SK-MEL-5 (cell line): ENCODE results near the gene ABCG2. TPM values are rescaled to one million over a fixed set of nuclear protein-coding genes. Genes with fewer than 3 reads are reported as not detected.

Source experiments
- DNase-seq: peaks from one replicate; pipeline ENCODE4 v3.0.0-alpha.2; 2016; ENCODE audit warnings: low read depth, low spot score
- in situ Hi-C: cut with HindIII; loops from 2 replicates; pipeline ENCODE4 v1.10.0; 2016; ENCODE audit warnings: low sequenced_read_pairs, high pct_unique_total_duplicates, low pct_unique_long_range_greater_than_20kb
- polyA plus RNA-seq, 2 experiments: library from polyadenylated mRNA; depleted of rRNA; stranded (reverse); fragments of >200 nt; gene quantifications; 2 replicates each; pipeline ENCODE4 v1.2.3, GENCODE V29; 2015
- total RNA-seq: library from RNA; depleted of rRNA; stranded (reverse); fragments of >200 nt; shearing (Covaris generic); gene quantifications from 2 replicates; pipeline ENCODE4 v1.2.3, GENCODE V29; 2014; rRNA removed

The ABCG2 gene
- total RNA-seq: 2.0 TPM in 2 replicates
- polyA plus RNA-seq (2015; cell fraction: cytosol; rRNA removed): 0.65 and 3.8 TPM in 2 replicates
- 0.67 and 0.69 TPM in 2 replicates for polyA plus RNA-seq (2015; cell fraction: nucleus; rRNA removed)

DNA sequence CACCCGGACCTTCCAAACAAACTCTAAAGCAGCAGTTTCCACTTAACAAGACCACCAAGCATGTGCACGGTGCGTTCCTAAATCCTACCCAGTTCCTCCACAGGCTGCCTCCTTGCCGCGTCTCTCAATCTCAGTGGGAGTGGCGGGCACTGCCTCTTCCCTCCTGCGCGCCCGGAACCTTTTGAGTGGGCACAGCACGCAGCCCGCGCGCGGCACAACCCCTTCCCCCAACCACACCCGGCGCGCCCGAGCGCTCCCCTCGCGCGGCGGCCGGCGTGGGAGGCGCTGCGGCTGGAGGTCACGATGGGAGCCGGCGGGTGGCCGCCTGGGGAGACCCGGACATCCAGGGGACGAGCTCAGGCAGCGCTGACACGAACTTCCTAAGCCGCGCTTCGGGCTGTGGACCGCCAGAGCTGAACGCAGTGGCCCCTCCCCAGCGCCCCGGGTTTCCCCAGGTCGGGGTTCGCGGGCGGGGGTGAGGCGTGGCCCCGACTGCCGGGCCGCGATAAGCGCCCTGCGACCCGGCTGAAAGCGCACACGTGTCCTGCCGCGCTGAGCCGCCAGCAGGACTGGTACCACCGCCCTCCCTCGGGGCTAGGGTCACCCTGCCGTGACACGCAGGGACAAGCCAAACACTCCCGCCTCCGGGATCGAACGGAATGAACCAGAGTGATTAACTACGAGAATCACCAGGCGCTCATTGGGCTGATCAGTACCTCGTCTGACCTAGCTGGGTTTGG, at the start of gene ABCG2:
TSS of gene ABCG2 (minus strand) at position 151 of the 740 bp plus-strand sequence. CDS start 18,644 bp downstream, outside the sequence.
- no peak for DNase-seq
- in situ Hi-C loops: no loop called here

- in situ Hi-C loops: no loop called here
- no peak for DNase-seq
These were observed 49.7 kb upstream of the ABCG2 start for GRCh38 chr4:88208156-88208555.

- DNase-seq: no peak
- in situ Hi-C loops: no loop called here
These were observed 48.7 kb upstream of the ABCG2 start for GRCh38 chr4:88207171-88207570.

DNA sequence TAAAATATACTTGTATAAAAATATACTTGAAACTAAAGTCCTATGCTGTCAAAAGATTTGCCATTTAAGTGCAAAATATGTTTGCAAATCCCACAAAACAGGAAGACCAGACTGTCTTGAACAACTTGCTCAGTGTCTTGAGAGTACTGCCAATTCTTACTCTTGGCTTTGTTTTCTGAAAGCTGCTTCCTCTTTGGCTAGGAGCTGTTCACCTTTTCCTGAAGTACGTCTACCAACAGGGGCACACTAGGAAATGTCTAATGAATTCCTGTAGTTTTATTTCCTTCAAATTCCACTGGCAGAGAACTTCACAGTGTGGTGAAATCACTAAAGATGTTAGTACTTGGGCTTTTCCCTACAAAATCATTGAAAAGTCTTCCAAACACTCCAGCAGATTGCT, 46.4 kb upstream of the ABCG2 start:
- in situ Hi-C loops: no loop called here
- DNase-seq: no peak

DNA sequence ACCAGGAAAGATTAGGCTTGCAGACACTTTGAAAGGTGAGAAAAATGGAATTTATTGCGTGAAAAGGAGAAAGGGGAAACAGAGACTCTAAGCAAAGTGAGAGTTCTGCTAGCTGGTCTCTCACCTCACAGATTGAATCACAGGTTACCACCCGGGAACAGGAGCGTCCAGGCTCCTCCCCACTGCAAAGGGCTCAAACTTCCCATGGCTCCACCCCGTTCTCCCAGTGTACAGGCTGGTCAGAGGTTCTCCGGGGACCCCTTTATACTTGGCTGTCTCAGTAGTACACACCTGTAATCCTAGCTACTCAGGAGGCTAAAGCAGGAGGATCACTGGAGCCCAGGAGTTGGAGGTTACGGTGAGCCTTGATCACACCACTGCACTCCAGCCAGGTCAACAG, 44.0 kb upstream of the ABCG2 start:
- DNase-seq: no peak
- in situ Hi-C loops: no loop called here

DNA sequence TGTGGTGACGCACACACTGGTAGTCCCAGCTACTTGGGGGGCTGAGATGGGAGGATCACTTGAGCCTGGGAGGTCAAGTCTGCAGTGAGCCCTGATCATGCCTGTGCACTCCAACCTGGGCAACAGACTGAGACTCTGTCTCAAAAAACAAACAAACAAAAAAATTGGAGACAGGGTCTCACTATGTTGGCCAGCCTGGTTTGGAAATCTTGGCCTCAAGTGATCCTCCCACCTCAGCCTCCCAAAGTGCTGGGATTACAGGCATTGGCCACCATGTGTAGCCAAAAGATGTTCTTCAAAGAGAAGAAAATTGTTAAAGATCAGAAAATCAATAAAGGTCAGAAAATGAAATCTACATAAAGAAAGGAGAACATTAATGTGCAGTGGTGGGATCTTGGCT, 41.7 kb upstream of the ABCG2 start:
- no peak for DNase-seq
- in situ Hi-C loops: no loop called here

- no peak for DNase-seq
- in situ Hi-C loops: no loop called here
These were observed 38.2 kb upstream of the ABCG2 start for GRCh38 chr4:88196523-88197185.

DNA sequence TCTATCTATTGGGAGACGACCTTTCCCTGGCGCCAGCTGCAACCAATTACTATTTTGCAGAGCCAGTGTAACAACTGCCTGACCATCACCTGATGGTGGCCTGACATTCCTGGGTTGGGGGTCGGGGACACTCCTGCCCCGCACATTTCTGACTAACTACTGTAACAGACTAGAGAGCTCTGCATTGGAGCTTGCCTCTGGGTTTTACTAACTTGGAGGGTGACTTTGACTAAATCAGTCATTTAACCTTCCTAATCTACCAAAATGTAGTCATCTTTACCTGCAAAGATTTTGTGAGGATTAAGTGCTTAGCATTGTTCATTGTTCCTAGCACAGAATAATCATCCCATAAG, 37.5 kb upstream of the ABCG2 start:
- in situ Hi-C loops: no loop called here
- peak; percentile 33 for DNase-seq

- no peak for DNase-seq
- in situ Hi-C loops: no loop called here
These were observed 37.0 kb upstream of the ABCG2 start for GRCh38 chr4:88195328-88196012.

DNA sequence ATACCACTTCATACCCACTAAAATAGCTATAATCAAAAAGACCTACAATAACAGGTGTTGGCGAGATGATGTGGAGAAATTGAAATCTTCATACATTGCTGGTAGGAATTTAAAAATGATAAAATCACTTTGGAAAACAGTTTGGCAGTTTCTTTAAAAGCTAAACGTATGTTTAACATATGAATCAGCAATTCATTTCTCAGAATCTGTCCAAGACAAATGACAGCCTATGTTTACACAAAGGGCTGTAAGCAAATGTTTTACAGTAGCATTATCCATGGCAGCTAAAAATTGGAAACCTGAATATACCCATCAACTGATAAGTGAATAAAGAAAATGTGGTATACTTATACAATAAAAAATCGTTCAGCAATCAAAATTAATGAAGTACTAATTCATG, 33.0 kb upstream of the ABCG2 start:
- in situ Hi-C loops: no loop called here

DNA sequence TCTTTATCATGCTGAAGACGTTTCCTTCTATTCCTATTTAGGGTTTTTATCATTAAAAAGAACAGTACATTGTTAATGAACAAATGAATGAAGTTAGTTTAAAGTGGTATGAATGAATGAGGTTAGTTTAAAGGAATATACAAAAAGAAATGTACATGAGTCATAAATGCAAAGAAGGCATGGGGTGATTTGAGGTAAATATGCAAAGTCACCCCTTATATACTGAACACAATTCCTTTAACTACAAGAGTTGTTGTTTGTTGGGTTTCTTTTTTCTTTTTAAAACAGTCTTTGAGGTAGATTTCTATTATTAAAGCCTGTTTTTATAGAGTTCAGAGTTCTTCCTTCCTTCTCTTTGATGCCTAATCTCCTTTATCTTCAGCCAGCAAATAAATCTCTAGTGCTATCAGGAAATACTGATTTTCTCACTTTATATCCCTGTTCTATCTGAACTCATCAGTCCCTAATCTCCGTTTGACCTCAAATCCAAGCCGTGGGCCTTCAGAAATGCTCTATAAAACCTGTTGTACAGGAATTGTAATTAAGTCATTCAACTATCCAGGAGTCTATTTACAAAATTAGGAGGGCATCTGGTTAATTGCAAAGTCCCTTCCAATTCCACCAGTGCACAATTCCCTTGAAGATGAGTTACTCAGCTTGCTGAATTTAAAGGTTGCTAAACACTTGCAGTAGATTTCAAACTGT, 31.6 kb upstream of the ABCG2 start:
- in situ Hi-C loops: no loop called here
- DNase-seq: no peak

More for the DNA sequence above, 33.0 kb upstream of the ABCG2 start:
- DNase-seq: no peak

DNA sequence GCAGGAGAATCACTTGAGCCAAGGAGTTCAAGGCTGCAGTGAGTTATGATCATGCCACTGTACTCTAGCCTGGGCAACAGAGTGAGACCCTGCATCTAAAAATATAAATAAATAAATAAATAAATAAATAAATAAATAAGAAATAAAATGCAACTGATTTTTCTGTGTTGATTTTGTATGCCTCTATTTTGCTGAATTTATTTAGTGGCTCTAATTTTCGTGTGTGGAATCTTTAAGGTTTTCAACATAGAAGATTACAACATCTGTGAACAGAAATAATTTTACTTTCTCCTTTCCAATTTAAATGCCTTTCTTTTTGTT, 30.9 kb upstream of the ABCG2 start:
- in situ Hi-C loops: no loop called here

DNA sequence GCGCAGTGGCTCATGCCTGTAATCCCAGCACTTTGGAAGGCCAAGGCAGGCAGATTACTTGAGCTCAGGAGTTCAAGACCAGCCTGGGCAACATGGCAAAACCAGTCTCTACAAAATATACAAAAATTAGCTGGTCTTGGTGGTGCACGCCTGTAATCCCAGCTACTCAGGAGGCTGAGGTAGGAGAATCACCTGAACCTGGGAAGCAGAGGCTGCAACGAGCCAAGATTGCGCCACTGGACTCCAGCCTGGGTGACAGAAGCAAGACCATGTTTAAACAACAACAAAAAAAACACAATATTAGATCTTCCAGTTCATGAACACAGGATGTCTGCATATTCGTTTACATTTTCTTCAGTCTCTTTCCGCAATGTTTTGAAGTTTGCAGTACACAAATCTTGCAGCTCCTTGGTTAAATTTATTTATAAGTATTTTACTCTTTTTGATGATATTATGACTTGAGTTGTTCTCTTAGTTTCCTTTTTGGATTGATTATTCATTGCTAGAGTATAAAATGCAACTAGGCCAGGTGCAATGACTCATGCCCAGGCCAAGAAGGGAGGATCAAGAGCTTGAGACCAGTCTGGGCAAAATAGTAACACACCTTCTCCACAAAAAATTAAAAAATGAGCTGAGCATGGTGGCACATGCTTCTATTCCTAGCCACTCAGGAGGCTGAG, 30.4 kb upstream of the ABCG2 start:
- in situ Hi-C loops: no loop called here

More for the DNA sequence above, 30.9 kb upstream of the ABCG2 start:
- DNase-seq: no peak

GRCh38 chr4:88187766-88188165, 29.3 kb upstream of the ABCG2 start:
- in situ Hi-C loops: no loop called here
- no peak for DNase-seq

More for the DNA sequence above, 30.4 kb upstream of the ABCG2 start:
- DNase-seq: no peak

- in situ Hi-C loops: no loop called here
- DNase-seq: no peak
These were observed 27.5 kb upstream of the ABCG2 start for GRCh38 chr4:88185906-88186305.

- DNase-seq: no peak
- in situ Hi-C loops: no loop called here
These were observed 20.8 kb upstream of the ABCG2 start for GRCh38 chr4:88179261-88179660.

- DNase-seq: no peak
- in situ Hi-C loops: no loop called here
These were observed 20.3 kb upstream of the ABCG2 start for GRCh38 chr4:88178626-88179231.
